Hepatocyte (in vitro differentiated cells): ENCODE results near the gene NFILZ. TPM values are rescaled to one million over a fixed set of nuclear protein-coding genes. Genes with fewer than 3 reads are reported as not detected.

ENCODE experiments used
- DNase-seq: peaks from one replicate; pipeline ENCODE4 v3.0.0-alpha.2; 2016; ENCODE audit warnings: low spot score
- H2AFZ ChIP-seq: fragments of 200-600 bp; sonication (generic); 2 replicates; pipeline ENCODE4 v1.6.0; 2016; ENCODE audit warnings: antibody characterized with exemption, mild to moderate bottlenecking
- H3K27ac ChIP-seq: fragments of 200-600 bp; sonication (generic); 2 replicates; pipeline ENCODE4 v1.5.1; 2016; ENCODE audit warnings: mild to moderate bottlenecking
- H3K27me3 ChIP-seq: fragments of 200-600 bp; sonication (generic); 2 replicates; pipeline ENCODE4 v1.6.1; 2016
- H3K36me3 ChIP-seq: fragments of 200-600 bp; sonication (generic); replicated peaks from 2 replicates; pipeline ENCODE4 v1.5.1; 2016; ENCODE audit warnings: low read depth; ENCODE audit not compliant: insufficient read depth
- H3K4me1 ChIP-seq: fragments of 200-600 bp; sonication (generic); 2 replicates; pipeline ENCODE4 v1.5.1; 2016; ENCODE audit warnings: mild to moderate bottlenecking, moderate library complexity; ENCODE audit not compliant: insufficient read depth
- H3K4me2 ChIP-seq: fragments of 200-600 bp; sonication (generic); 2 replicates; pipeline ENCODE4 v1.6.0; 2016
- H3K4me3 ChIP-seq: fragments of 200-600 bp; sonication (generic); 2 replicates; pipeline ENCODE4 v1.5.1; 2016; ENCODE audit warnings: mild to moderate bottlenecking
- H3K79me2 ChIP-seq: fragments of 200-600 bp; sonication (generic); 2 replicates; pipeline ENCODE4 v1.6.0; 2017; ENCODE audit warnings: mild to moderate bottlenecking
- H3K9me2 ChIP-seq: fragments of 200-600 bp; sonication (generic); replicated peaks from 2 replicates; pipeline ENCODE4 v1.6.0; 2017; ENCODE audit warnings: mild to moderate bottlenecking; ENCODE audit not compliant: insufficient read depth
- H3K9me3 ChIP-seq: fragments of 200-600 bp; sonication (generic); 2 replicates; pipeline ENCODE4 v1.5.1; 2016; ENCODE audit warnings: low read depth, mild to moderate bottlenecking
- H4K20me1 ChIP-seq: fragments of 200-600 bp; sonication (generic); 2 replicates; pipeline ENCODE4 v1.6.0; 2016; ENCODE audit warnings: mild to moderate bottlenecking; ENCODE audit not compliant: insufficient read depth, poor library complexity, severe bottlenecking
- CTCF ChIP-seq: fragments of 200-600 bp; sonication (generic); IDR thresholded peaks from 2 replicates; pipeline ENCODE4 v1.5.1; 2016; ENCODE audit warnings: antibody characterized with exemption, mild to moderate bottlenecking; ENCODE audit not compliant: poor library complexity
- EZH2 ChIP-seq: fragments of 200-600 bp; sonication (generic); IDR thresholded peaks from 2 replicates; pipeline ENCODE4 v1.6.1; 2016; ENCODE audit warnings: antibody characterized with exemption, mild to moderate bottlenecking, borderline replicate concordance
- EZH2phosphoT487 ChIP-seq: fragments of 200-600 bp; sonication (generic); IDR thresholded peaks from one replicate; pipeline ENCODE4 v1.6.1; 2018; ENCODE audit warnings: antibody characterized with exemption, mild to moderate bottlenecking, low read depth, moderate library complexity; ENCODE audit not compliant: unreplicated experiment, severe bottlenecking
- WGBS: methylation state at CpG from one replicate; pipeline ENCODE4 v1.1.6; 2016; ENCODE audit warnings: low lambda C conversion rate; ENCODE audit errors: missing lambda C conversion rate; 5-methylcytosine and 5-hydroxymethylcytosine counted together
- polyA plus RNA-seq: library from polyadenylated mRNA; unstranded; fragments of >200 nt; fragmentation: Nextera tagmentation; extraction: Ambion mirVana; gene quantifications from 2 replicates; pipeline ENCODE4 v1.2.1, GENCODE V29; 2016
- total RNA-seq: library from RNA; depleted of rRNA; stranded (reverse); fragments of >200 nt; gene quantifications from 2 replicates; pipeline ENCODE4 v1.2.3, GENCODE V29; 2014

NFILZ gene
- total and polyA plus RNA-seq, 2 experiments from 2014 or later, result not detected

GRCh38 chr19:8639821-8640401 is 9.5 kb downstream of the NFILZ start:
- Histone ChIP-seq H3K27ac (no peak overlapping the region), H3K4me2 (peak overlapping the region; percentile 57)
- 52% methylated on average over 8 of the region's 8 CpGs for WGBS

DNA sequence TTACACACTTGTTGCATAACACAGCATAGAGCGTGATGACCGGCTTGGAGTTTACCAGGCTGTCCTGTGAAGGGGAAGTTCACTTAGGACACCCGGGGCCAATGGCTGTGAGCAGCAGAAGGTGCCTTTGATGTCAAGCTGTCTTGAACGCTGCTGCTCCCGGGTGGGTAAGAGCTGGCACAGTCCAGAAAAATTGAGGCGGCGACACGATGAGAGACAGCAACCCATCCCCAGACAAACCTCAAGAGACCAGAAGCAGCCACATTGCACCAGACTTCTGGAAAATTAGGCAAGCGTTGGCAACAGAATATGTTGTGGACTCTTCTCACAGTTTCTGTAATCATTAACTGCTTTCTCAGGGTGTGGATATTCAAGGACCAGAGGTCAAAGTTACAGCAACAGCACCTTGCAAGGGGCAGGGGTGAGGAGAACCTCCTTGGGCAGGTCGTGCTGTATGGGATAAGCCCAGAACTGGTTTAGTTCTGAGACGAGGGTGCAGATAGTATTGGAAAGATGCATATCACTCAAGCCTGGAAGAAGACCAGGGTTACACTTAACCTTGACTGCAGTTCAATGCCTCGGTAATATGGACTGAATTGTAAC is 10.1 kb downstream of the NFILZ start:
- no peaks in the 10 kb centered on the region for H4K20me1 ChIP-seq
- no peaks in the 10 kb centered on the region for H3K36me3 ChIP-seq
- DNase-seq, result peak; percentile 46
- H3K27ac ChIP-seq, result peak overlapping the region; percentile 82
- H3K4me1 ChIP-seq, result no peaks in the 10 kb centered on the region
- no peak for TF ChIP-seq EZH2
- no peak for TF ChIP-seq CTCF
- TF ChIP-seq EZH2phosphoT487, result no peak
- WGBS, result 60% methylated on average over 12 of the region's 12 CpGs
- H3K4me3 ChIP-seq, result no peak overlapping the region
- H3K4me2 ChIP-seq, result peak overlapping the region; percentile 57
- no peak overlapping the region for H2AFZ ChIP-seq
- no peaks in the 10 kb centered on the region for H3K9me3 ChIP-seq
- H3K9me2 ChIP-seq, result no peaks in the 10 kb centered on the region
- no peaks in the 10 kb centered on the region for H3K79me2 ChIP-seq
- H3K27me3 ChIP-seq, result no peaks in the 10 kb centered on the region

More at GRCh38 chr19:8639821-8640401, 9.5 kb downstream of the NFILZ start:
- Histone ChIP-seq H3K27me3 (no peaks in the 10 kb centered on the region), H2AFZ (no peak overlapping the region), H3K9me2 (no peaks in the 10 kb centered on the region), H4K20me1 (no peaks in the 10 kb centered on the region), H3K4me1 (no peaks in the 10 kb centered on the region), H3K79me2 (no peaks in the 10 kb centered on the region), H3K9me3 (no peaks in the 10 kb centered on the region), H3K36me3 (no peaks in the 10 kb centered on the region), H3K4me3 (no peak overlapping the region)
- DNase-seq, result no peak
- no peak for TF ChIP-seq EZH2
- TF ChIP-seq CTCF, result no peak
- TF ChIP-seq EZH2phosphoT487, result no peak

- H3K27me3 ChIP-seq, result no peaks in the 10 kb centered on the region
- H3K27ac ChIP-seq, result no peak overlapping the region
- H2AFZ ChIP-seq, result no peak overlapping the region
- H3K4me1 ChIP-seq, result no peaks in the 10 kb centered on the region
- no peak overlapping the region for H3K4me3 ChIP-seq
- no peak overlapping the region for H3K4me2 ChIP-seq
- H3K9me3 ChIP-seq, result no peaks in the 10 kb centered on the region
- H3K9me2 ChIP-seq, result no peaks in the 10 kb centered on the region
- no peaks in the 10 kb centered on the region for H3K36me3 ChIP-seq
- TF ChIP-seq EZH2 (no peak), CTCF (no peak), EZH2phosphoT487 (no peak)
- H3K79me2 ChIP-seq, result no peaks in the 10 kb centered on the region
- no peak for DNase-seq
- WGBS, result 93% methylated on average over 2 of the region's 2 CpGs
- H4K20me1 ChIP-seq, result no peaks in the 10 kb centered on the region
Measured at GRCh38 chr19:8641221-8641907, 10.9 kb downstream of the NFILZ start.
